SK-N-SH treated with all-trans-retinoic acid at 6 μM for 48 hours (cell line): Measurements from ENCODE around the gene SOX6.

ENCODE experiments used
- ATAC-seq: fragments of 200-7000 bp; cut with Tn5 transposase; 3 replicates; pipeline ENCODE4 v1.9.1; 2020; ENCODE audit warnings: mild to moderate bottlenecking, moderate library complexity
- ARNTL ChIP-seq: fragments of 450-650 bp; formaldehyde crosslinking; IDR thresholded peaks from 2 replicates; pipeline ENCODE4 v1.5.0; 2020; ENCODE audit warnings: low read depth, mild to moderate bottlenecking, moderate library complexity, borderline replicate concordance
- BACH2 ChIP-seq: fragments of 250-450 bp; sonication (Bioruptor Pico); IDR thresholded peaks from 2 replicates; pipeline ENCODE4 v1.9.0; 2021; ENCODE audit warnings: mild to moderate bottlenecking, borderline replicate concordance
- CSDC2 ChIP-seq: fragments of 250-450 bp; sonication (Bioruptor Pico); IDR thresholded peaks from 2 replicates; pipeline ENCODE4 v1.5.0; 2020; ENCODE audit warnings: mild to moderate bottlenecking, moderate library complexity
- ESRRG ChIP-seq: fragments of 250-450 bp; sonication (Bioruptor Pico); IDR thresholded peaks from 2 replicates; pipeline ENCODE4 v1.6.1; 2021; ENCODE audit warnings: mild to moderate bottlenecking
- GLIS3 ChIP-seq: fragments of 250-450 bp; sonication (Bioruptor Pico); IDR thresholded peaks from 2 replicates; pipeline ENCODE4 v1.5.0; 2020; ENCODE audit warnings: mild to moderate bottlenecking, moderate library complexity
- ISL1 ChIP-seq: fragments of 250-450 bp; sonication (Bioruptor Pico); IDR thresholded peaks from 2 replicates; pipeline ENCODE4 v2.1.2; 2022; ENCODE audit warnings: mild to moderate bottlenecking, moderate library complexity
- OSR1 ChIP-seq: fragments of 250-450 bp; sonication (Bioruptor Pico); IDR thresholded peaks from 2 replicates; pipeline ENCODE4 v1.8.0; 2022; ENCODE audit warnings: moderate library complexity, mild to moderate bottlenecking, inconsistent platforms
- PATZ1 ChIP-seq: fragments of 250-450 bp; sonication (Bioruptor Pico); IDR thresholded peaks from 2 replicates; pipeline ENCODE4 v1.8.0; 2020; ENCODE audit warnings: mild to moderate bottlenecking, moderate library complexity, borderline replicate concordance
- PPARA ChIP-seq: fragments of 250-450 bp; sonication (Bioruptor Pico); IDR thresholded peaks from 2 replicates; pipeline ENCODE4 v1.5.0; 2020; ENCODE audit warnings: mild to moderate bottlenecking, borderline replicate concordance
- RARB ChIP-seq: fragments of 250-450 bp; sonication (Bioruptor Pico); IDR thresholded peaks from 2 replicates; pipeline ENCODE4 v1.8.0; 2021; ENCODE audit warnings: mild to moderate bottlenecking, moderate library complexity
- SNAI2 ChIP-seq: fragments of 250-450 bp; sonication (Bioruptor Pico); IDR thresholded peaks from 2 replicates; pipeline ENCODE4 v1.5.0; 2020; ENCODE audit warnings: mild to moderate bottlenecking, moderate library complexity
- TCF4 ChIP-seq: fragments of 250-450 bp; sonication (Bioruptor Pico); IDR thresholded peaks from 2 replicates; pipeline ENCODE4 v1.8.0; 2021; ENCODE audit warnings: mild to moderate bottlenecking, moderate library complexity, borderline replicate concordance
- TOX ChIP-seq: fragments of 250-450 bp; sonication (Bioruptor Pico); IDR thresholded peaks from 2 replicates; pipeline ENCODE4 v1.8.0; 2021; ENCODE audit warnings: mild to moderate bottlenecking, moderate library complexity, borderline replicate concordance
- ZC3H10 ChIP-seq: fragments of 250-450 bp; sonication (Bioruptor Pico); IDR thresholded peaks from 2 replicates; pipeline ENCODE4 v1.5.1; 2021; ENCODE audit warnings: mild to moderate bottlenecking, moderate library complexity
- ZFP3 ChIP-seq: fragments of 250-450 bp; sonication (Bioruptor Pico); IDR thresholded peaks from 2 replicates; pipeline ENCODE4 v1.5.0; 2020; ENCODE audit warnings: mild to moderate bottlenecking, moderate library complexity
- ZFP30 ChIP-seq: fragments of 450-650 bp; formaldehyde crosslinking; IDR thresholded peaks from 2 replicates; pipeline ENCODE4 v1.5.0; 2022; ENCODE audit warnings: mild to moderate bottlenecking, moderate library complexity
- ZNF565 ChIP-seq: fragments of 450-650 bp; formaldehyde crosslinking; conservative IDR thresholded peaks from 2 replicates; pipeline ENCODE4 v1.5.0; 2020; ENCODE audit warnings: low read depth, mild to moderate bottlenecking, moderate library complexity
- ZNF70 ChIP-seq: fragments of 450-650 bp; formaldehyde crosslinking; IDR thresholded peaks from 2 replicates; pipeline ENCODE4 v1.5.0; 2020; ENCODE audit warnings: mild to moderate bottlenecking, moderate library complexity
- ZNF8 ChIP-seq: fragments of 450-650 bp; formaldehyde crosslinking; IDR thresholded peaks from 2 replicates; pipeline ENCODE4 v1.5.0; 2020; ENCODE audit warnings: mild to moderate bottlenecking, moderate library complexity
- TF ChIP-seq, protein P1 (sequence below): fragments of 250-450 bp; sonication (Bioruptor Pico); IDR thresholded peaks from 2 replicates; pipeline ENCODE4 v1.5.0; 2020; ENCODE audit warnings: mild to moderate bottlenecking, moderate library complexity
- TF ChIP-seq, protein P2 (sequence below): fragments of 250-450 bp; sonication (Bioruptor Pico); IDR thresholded peaks from 2 replicates; pipeline ENCODE4 v1.5.1; 2021; ENCODE audit warnings: mild to moderate bottlenecking, moderate library complexity

Gene SOX6

GRCh38 chr11:16158426-16158994 is 197.8 kb downstream of the SOX6 start:
- TF ChIP-seq ZFP3 (CRISPR knock-in tag), result no peak
- TF ChIP-seq CSDC2 (CRISPR knock-in tag), result no peak
- no peak for TF ChIP-seq ARNTL (CRISPR knock-in tag)
- TF ChIP-seq PPARA (CRISPR knock-in tag), result no peak
- TF ChIP-seq ZFP30 (CRISPR knock-in tag), result no peak
- TF ChIP-seq TCF4 (CRISPR knock-in tag), result no peak
- no peak for TF ChIP-seq ZNF8 (CRISPR knock-in tag)
- no peak for TF ChIP-seq ZNF70 (CRISPR knock-in tag)
- TF ChIP-seq GLIS3 (CRISPR knock-in tag), result no peak
- no peak for TF ChIP-seq ZNF565 (CRISPR knock-in tag)
- no peak for TF ChIP-seq TOX (CRISPR knock-in tag)
- no peak for TF ChIP-seq ZC3H10 (CRISPR knock-in tag)
- TF ChIP-seq, protein P1, sequence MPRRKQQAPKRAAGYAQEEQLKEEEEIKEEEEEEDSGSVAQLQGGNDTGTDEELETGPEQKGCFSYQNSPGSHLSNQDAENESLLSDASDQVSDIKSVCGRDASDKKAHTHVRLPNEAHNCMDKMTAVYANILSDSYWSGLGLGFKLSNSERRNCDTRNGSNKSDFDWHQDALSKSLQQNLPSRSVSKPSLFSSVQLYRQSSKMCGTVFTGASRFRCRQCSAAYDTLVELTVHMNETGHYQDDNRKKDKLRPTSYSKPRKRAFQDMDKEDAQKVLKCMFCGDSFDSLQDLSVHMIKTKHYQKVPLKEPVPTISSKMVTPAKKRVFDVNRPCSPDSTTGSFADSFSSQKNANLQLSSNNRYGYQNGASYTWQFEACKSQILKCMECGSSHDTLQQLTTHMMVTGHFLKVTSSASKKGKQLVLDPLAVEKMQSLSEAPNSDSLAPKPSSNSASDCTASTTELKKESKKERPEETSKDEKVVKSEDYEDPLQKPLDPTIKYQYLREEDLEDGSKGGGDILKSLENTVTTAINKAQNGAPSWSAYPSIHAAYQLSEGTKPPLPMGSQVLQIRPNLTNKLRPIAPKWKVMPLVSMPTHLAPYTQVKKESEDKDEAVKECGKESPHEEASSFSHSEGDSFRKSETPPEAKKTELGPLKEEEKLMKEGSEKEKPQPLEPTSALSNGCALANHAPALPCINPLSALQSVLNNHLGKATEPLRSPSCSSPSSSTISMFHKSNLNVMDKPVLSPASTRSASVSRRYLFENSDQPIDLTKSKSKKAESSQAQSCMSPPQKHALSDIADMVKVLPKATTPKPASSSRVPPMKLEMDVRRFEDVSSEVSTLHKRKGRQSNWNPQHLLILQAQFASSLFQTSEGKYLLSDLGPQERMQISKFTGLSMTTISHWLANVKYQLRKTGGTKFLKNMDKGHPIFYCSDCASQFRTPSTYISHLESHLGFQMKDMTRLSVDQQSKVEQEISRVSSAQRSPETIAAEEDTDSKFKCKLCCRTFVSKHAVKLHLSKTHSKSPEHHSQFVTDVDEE, result no peak
- TF ChIP-seq ISL1 (CRISPR knock-in tag), result no peak
- TF ChIP-seq, protein P2, sequence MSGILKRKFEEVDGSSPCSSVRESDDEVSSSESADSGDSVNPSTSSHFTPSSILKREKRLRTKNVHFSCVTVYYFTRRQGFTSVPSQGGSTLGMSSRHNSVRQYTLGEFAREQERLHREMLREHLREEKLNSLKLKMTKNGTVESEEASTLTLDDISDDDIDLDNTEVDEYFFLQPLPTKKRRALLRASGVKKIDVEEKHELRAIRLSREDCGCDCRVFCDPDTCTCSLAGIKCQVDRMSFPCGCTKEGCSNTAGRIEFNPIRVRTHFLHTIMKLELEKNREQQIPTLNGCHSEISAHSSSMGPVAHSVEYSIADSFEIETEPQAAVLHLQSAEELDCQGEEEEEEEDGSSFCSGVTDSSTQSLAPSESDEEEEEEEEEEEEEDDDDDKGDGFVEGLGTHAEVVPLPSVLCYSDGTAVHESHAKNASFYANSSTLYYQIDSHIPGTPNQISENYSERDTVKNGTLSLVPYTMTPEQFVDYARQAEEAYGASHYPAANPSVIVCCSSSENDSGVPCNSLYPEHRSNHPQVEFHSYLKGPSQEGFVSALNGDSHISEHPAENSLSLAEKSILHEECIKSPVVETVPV (CRISPR knock-in tag), result no peak
- no peak for TF ChIP-seq ESRRG (CRISPR knock-in tag)
- TF ChIP-seq BACH2 (CRISPR knock-in tag), result no peak
- TF ChIP-seq PATZ1 (CRISPR knock-in tag), result no peak
- TF ChIP-seq OSR1 (CRISPR knock-in tag), result no peak
- ATAC-seq, result no peak

DNA sequence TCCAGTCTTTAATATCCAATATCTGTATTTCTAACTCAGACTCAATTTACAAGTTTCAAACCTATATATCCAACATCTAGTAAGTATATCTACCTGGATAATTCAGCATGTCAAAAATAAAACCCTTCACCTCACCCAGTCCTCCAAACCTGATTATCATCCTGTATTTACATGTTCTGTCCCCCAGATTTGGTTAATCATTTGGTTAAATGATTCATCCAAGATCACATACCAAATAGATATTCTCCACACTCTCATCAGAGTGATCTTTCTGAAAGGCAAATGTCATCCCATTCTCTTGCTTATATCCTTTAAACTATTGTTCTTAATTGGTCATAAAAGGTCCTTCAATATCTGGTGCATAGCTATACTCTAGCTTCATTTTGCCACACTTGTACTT is 199.0 kb downstream of the SOX6 start:
- no peak for TF ChIP-seq OSR1 (CRISPR knock-in tag)
- no peak for TF ChIP-seq ZFP30 (CRISPR knock-in tag)
- TF ChIP-seq RARB, result no peak
- no peak for TF ChIP-seq PATZ1 (CRISPR knock-in tag)
- no peak for TF ChIP-seq PPARA (CRISPR knock-in tag)
- no peak for TF ChIP-seq CSDC2 (CRISPR knock-in tag)
- no peak for TF ChIP-seq TCF4 (CRISPR knock-in tag)
- no peak for TF ChIP-seq ISL1 (CRISPR knock-in tag)
- TF ChIP-seq SNAI2 (CRISPR knock-in tag), result no peak
- TF ChIP-seq, protein P1, result no peak
- ATAC-seq, result no peak
